ENCODE results near the gene DERL3.

The DERL3 gene

GRCh38 chr22:23806837-23807236 is 32.0 kb downstream of the DERL3 start:
- H3K4me3 ChIP-seq (ENCODE audit: low read depth, low read length): no peak overlapping the region

GRCh38 chr22:23804781-23805291 is 34.0 kb downstream of the DERL3 start:
- no peak overlapping the region for H3K4me3 ChIP-seq (ENCODE audit: low read depth, low read length)

- no peak overlapping the region for H3K4me3 ChIP-seq (ENCODE audit: low read depth, low read length)
Observed at GRCh38 chr22:23803001-23803819, 35.6 kb downstream of the DERL3 start.

GRCh38 chr22:23801886-23802377 is 36.9 kb downstream of the DERL3 start:
- no peak overlapping the region for H3K4me3 ChIP-seq (ENCODE audit: low read depth, low read length)

GRCh38 chr22:23801238-23801821 is 37.5 kb downstream of the DERL3 start:
- H3K4me3 ChIP-seq (ENCODE audit: low read depth, low read length): no peak overlapping the region

- H3K4me3 ChIP-seq (ENCODE audit: low read depth, low read length): no peak overlapping the region
Observed at GRCh38 chr22:23800297-23801237, 38.2 kb downstream of the DERL3 start.

GRCh38 chr22:23796461-23796860 is 42.3 kb downstream of the DERL3 start:
- H3K4me3 ChIP-seq (ENCODE audit: low read depth, low read length): no peak overlapping the region

GRCh38 chr22:23793326-23793725 is 45.5 kb downstream of the DERL3 start:
- H3K4me3 ChIP-seq (ENCODE audit: low read depth, low read length): no peak overlapping the region

GRCh38 chr22:23791738-23792645 is 46.8 kb downstream of the DERL3 start:
- H3K4me3 ChIP-seq (ENCODE audit: low read depth, low read length): no peak overlapping the region

GRCh38 chr22:23790819-23791737 is 47.7 kb downstream of the DERL3 start:
- no peak overlapping the region for H3K4me3 ChIP-seq (ENCODE audit: low read depth, low read length)

- H3K4me3 ChIP-seq (ENCODE audit: low read depth, low read length): no peak overlapping the region
Observed at GRCh38 chr22:23789638-23790037, 49.2 kb downstream of the DERL3 start.

GRCh38 chr22:23789121-23789520 is 49.7 kb downstream of the DERL3 start:
- H3K4me3 ChIP-seq (ENCODE audit: low read depth, low read length): no peak overlapping the region

GRCh38 chr22:23787910-23788309 is 50.9 kb downstream of the DERL3 start:
- peak overlapping the region; percentile 76 for H3K4me3 ChIP-seq (ENCODE audit: low read depth, low read length)

- peak overlapping the region; percentile 76 for H3K4me3 ChIP-seq (ENCODE audit: low read depth, low read length)
Observed at GRCh38 chr22:23787600-23787896, 51.3 kb downstream of the DERL3 start.

GRCh38 chr22:23786752-23787599 is 51.8 kb downstream of the DERL3 start, which contains the start of gene SMARCB1:
SMARCB1 (plus strand) TSS chr22:23786966; CDS start chr22:23787170, 204 bp downstream.
- peak within 1 kb of the TSS; percentile 76 for H3K4me3 ChIP-seq (ENCODE audit: low read depth, low read length)

GRCh38 chr22:23786261-23786710 is 52.5 kb downstream of the DERL3 start:
- peak overlapping the region; percentile 76 for H3K4me3 ChIP-seq (ENCODE audit: low read depth, low read length)
